SK-N-SH treated with all-trans-retinoic acid at 6 μM for 48 hours (cell line): Measurements from ENCODE around the gene GALC.

Experiments used
- ISL1 ChIP-seq: fragments of 250-450 bp; sonication (Bioruptor Pico); IDR thresholded peaks from 2 replicates; pipeline ENCODE4 v2.1.2; 2022; ENCODE audit warnings: mild to moderate bottlenecking, moderate library complexity
- PATZ1 ChIP-seq: fragments of 250-450 bp; sonication (Bioruptor Pico); IDR thresholded peaks from 2 replicates; pipeline ENCODE4 v1.8.0; 2020; ENCODE audit warnings: mild to moderate bottlenecking, moderate library complexity, borderline replicate concordance
- RARB ChIP-seq: fragments of 250-450 bp; sonication (Bioruptor Pico); IDR thresholded peaks from 2 replicates; pipeline ENCODE4 v1.8.0; 2021; ENCODE audit warnings: mild to moderate bottlenecking, moderate library complexity
- TOX ChIP-seq: fragments of 250-450 bp; sonication (Bioruptor Pico); IDR thresholded peaks from 2 replicates; pipeline ENCODE4 v1.8.0; 2021; ENCODE audit warnings: mild to moderate bottlenecking, moderate library complexity, borderline replicate concordance
- ZFP30 ChIP-seq: fragments of 450-650 bp; formaldehyde crosslinking; IDR thresholded peaks from 2 replicates; pipeline ENCODE4 v1.5.0; 2022; ENCODE audit warnings: mild to moderate bottlenecking, moderate library complexity
- ZNF565 ChIP-seq: fragments of 450-650 bp; formaldehyde crosslinking; conservative IDR thresholded peaks from 2 replicates; pipeline ENCODE4 v1.5.0; 2020; ENCODE audit warnings: low read depth, mild to moderate bottlenecking, moderate library complexity

GRCh38 chr14:87901652-87902051 lies 91.3 kb downstream of the GALC start:
- TF ChIP-seq ZFP30 (CRISPR knock-in tag) (no peak), RARB (CRISPR knock-in tag) (no peak), TOX (no peak), PATZ1 (CRISPR knock-in tag) (no peak), ISL1 (no peak), ZNF565 (no peak)
